Ecto neural progenitor cell (in vitro differentiated cells): ENCODE measurements around the gene CYP2A6.
A peak's percentile ranks its signal among the peaks of the same experiment; 100 is the strongest.
"Not testable (repeated sequence)": the region's sequence is repeated elsewhere in the genome, so short reads cannot be mapped to it uniquely, and the experiment has no call there.

Source experiments
- DNase-seq: peaks from one replicate; pipeline ENCODE4 v3.0.0-alpha.2; 2018; ENCODE audit warnings: low spot score

Gene CYP2A6

GRCh38 chr19:40819479-40820234 is 30.6 kb downstream of the CYP2A6 start:
- DNase-seq: not testable (repeated sequence)

GRCh38 chr19:40818480-40819399 is 31.5 kb downstream of the CYP2A6 start:
- peak; percentile 76 for DNase-seq

- DNase-seq: no peak
Observed at GRCh38 chr19:40815223-40815622, 35.0 kb downstream of the CYP2A6 start.

GRCh38 chr19:40813182-40813581 is 37.1 kb downstream of the CYP2A6 start:
- DNase-seq: no peak

- not testable (repeated sequence) for DNase-seq
Observed at GRCh38 chr19:40812571-40812970, 37.7 kb downstream of the CYP2A6 start.

GRCh38 chr19:40811478-40812341 is 38.5 kb downstream of the CYP2A6 start:
- peak; percentile 66 for DNase-seq

GRCh38 chr19:40810649-40811408 is 39.4 kb downstream of the CYP2A6 start:
- DNase-seq: peak; percentile 91

- no peak for DNase-seq
Observed at GRCh38 chr19:40810160-40810559, 40.1 kb downstream of the CYP2A6 start.

- DNase-seq: no peak
Observed at GRCh38 chr19:40809358-40810086, 40.7 kb downstream of the CYP2A6 start.

GRCh38 chr19:40808497-40808896 is 41.8 kb downstream of the CYP2A6 start:
- no peak for DNase-seq

- DNase-seq: no peak
Observed at GRCh38 chr19:40808021-40808325, 42.3 kb downstream of the CYP2A6 start.

- DNase-seq: peak; percentile 56
Observed at GRCh38 chr19:40807147-40808020, 42.9 kb downstream of the CYP2A6 start.

GRCh38 chr19:40806423-40807146 is 43.7 kb downstream of the CYP2A6 start:
- DNase-seq: peak; percentile 95

GRCh38 chr19:40805258-40805868 is 44.9 kb downstream of the CYP2A6 start:
- no peak for DNase-seq

GRCh38 chr19:40804783-40805242 is 45.4 kb downstream of the CYP2A6 start:
- no peak for DNase-seq

- no peak for DNase-seq
Observed at GRCh38 chr19:40803857-40804782, 46.1 kb downstream of the CYP2A6 start.

- DNase-seq: no peak
Observed at GRCh38 chr19:40803170-40803856, 46.9 kb downstream of the CYP2A6 start.
